ENCODE results near the gene TM7SF2.
"Not testable (repeated sequence)": the region's sequence is repeated elsewhere in the genome, so short reads cannot be mapped to it uniquely, and the experiment has no call there.

The TM7SF2 gene

GRCh38 chr11:65141896-65142494 is 30.3 kb downstream of the TM7SF2 start:
- TF ChIP-seq MYC (IDR thresholded peaks at IDR 0.05; ENCODE audit: low read depth, low read length) (no peak), CTCF (IDR thresholded peaks at IDR 0.05; ENCODE audit: low read depth, low read length) (no peak), POLR2A (IDR thresholded peaks at IDR 0.05; ENCODE audit: extremely low read depth, insufficient read length) (no peak)
- TF ChIP-seq, protein P1, sequence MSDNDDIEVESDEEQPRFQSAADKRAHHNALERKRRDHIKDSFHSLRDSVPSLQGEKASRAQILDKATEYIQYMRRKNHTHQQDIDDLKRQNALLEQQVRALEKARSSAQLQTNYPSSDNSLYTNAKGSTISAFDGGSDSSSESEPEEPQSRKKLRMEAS (IDR thresholded peaks at IDR 0.05; ENCODE audit: low read depth, low read length) = no peak
- H3K4me3 ChIP-seq (ENCODE audit: low read depth, low read length) = no peak overlapping the region
- DNase-seq (ENCODE audit: low read depth) = peak; percentile 35

DNA sequence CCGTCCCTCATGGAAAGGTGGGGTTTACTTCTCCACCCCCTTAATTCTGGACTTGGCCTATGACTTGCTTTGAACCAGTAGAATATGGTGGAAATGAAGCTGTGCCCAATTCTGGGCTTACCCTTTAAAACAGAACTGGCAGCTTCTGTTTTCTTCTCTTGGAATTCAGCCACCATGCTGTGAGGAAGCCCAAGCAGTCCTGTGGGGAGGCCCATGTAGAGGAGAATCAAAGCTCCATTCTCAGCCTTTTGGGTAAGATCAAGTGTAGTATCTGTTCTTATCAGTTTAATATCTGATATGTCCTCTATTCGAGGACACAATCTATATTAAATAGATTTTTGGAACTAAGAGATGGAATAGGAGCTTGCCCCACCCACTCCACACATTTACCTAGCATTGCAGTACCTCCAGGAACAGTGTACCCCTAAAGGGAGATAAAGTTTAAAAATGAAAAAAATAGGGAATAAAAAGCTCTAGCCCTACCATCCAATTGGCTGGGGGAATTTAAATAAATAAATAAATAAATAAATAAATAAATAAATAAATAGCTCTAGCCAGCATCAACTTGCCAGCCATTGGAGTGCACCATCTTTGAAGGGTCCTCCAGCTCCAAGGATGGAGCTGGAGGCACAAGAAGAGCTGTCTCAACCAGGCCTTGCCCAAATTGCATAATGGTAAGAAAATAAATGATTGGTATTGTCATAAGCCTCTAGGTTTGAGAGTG is 35.8 kb downstream of the TM7SF2 start:
- TF ChIP-seq CTCF (IDR thresholded peaks at IDR 0.05; ENCODE audit: low read depth, low read length) (no peak), MYC (IDR thresholded peaks at IDR 0.05; ENCODE audit: low read depth, low read length) (no peak), POLR2A (IDR thresholded peaks at IDR 0.05; ENCODE audit: extremely low read depth, insufficient read length) (no peak)
- TF ChIP-seq, protein P1 (IDR thresholded peaks at IDR 0.05; ENCODE audit: low read depth, low read length) = no peak
- no peak overlapping the region for H3K4me3 ChIP-seq (ENCODE audit: low read depth, low read length)
- no peak for DNase-seq (ENCODE audit: low read depth)

GRCh38 chr11:65148657-65149056 is 37.0 kb downstream of the TM7SF2 start:
- no peak for DNase-seq (ENCODE audit: low read depth)
- no peak overlapping the region for H3K4me3 ChIP-seq (ENCODE audit: low read depth, low read length)
- TF ChIP-seq MYC (IDR thresholded peaks at IDR 0.05; ENCODE audit: low read depth, low read length) (no peak), CTCF (IDR thresholded peaks at IDR 0.05; ENCODE audit: low read depth, low read length) (no peak), POLR2A (IDR thresholded peaks at IDR 0.05; ENCODE audit: extremely low read depth, insufficient read length) (no peak)
- TF ChIP-seq, protein P1 (IDR thresholded peaks at IDR 0.05; ENCODE audit: low read depth, low read length) = no peak

DNA sequence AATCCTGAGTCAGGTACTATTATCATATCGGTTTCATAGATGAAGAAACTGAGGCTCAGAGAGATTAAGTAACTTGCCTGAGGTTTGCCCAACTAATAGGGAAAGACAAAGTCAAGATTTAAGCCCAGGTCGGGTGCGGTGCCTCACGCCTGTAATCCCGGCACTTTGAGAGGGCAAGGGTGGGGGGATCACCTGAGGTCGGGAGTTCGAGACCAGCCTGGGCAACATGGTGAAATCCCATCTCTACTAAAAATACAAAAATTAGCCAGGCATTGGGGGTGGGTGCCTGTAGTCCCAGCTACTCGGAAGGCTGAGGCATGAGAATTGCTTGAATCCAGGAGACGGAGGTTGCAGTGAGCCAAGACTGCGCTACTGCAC is 38.4 kb downstream of the TM7SF2 start:
- DNase-seq (ENCODE audit: low read depth); H3K4me3 ChIP-seq (ENCODE audit: low read depth, low read length): not testable (repeated sequence)

DNA sequence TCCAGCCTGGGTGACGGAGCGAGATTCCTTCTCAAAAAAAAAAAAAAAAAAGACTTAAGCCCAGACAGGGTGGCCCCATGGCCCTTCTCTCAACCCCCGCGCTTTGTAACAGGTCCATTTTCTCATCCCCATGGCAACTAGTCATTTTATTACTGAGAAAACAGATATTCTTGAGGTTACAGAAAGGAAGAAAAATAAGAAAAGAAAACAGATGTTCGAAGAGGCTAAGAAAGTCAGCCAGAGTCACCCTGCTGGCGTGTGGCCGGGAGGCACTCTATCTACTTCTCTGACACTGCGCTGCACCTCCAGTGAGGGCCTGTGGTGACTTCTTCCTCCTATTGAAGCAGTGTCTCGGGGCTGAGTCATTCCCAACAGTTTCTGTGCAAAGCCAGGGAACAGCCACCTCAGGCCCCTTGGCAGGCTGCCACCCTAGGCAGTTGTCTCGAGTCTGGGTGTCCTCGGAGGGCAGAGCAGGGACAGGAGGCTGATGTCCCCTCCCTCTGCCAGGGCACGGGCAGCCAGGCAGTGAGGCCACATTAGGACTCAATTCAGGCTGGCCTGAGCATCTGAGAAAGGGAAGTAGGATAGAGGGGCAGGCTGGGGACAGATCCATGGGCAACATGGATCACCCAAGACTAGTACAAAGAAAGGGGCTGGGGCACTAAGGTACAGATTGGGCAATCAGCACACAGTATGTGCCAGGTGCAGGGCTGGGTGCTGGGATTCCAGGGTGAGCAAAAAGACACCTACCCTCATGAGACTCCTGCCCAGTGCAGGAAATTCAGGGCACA is 39.0 kb downstream of the TM7SF2 start:
- peak; percentile 93 for DNase-seq (ENCODE audit: low read depth)
- H3K4me3 ChIP-seq (ENCODE audit: low read depth, low read length) = peak overlapping the region; percentile 16
- TF ChIP-seq CTCF (IDR thresholded peaks at IDR 0.05; ENCODE audit: low read depth, low read length) = no peak
- TF ChIP-seq, protein P1 (IDR thresholded peaks at IDR 0.05; ENCODE audit: low read depth, low read length) = peak; percentile 31; the same call in 1 of the 2 replicates
- no peak for TF ChIP-seq MYC (IDR thresholded peaks at IDR 0.05; ENCODE audit: low read depth, low read length)
- no peak for TF ChIP-seq POLR2A (IDR thresholded peaks at IDR 0.05; ENCODE audit: extremely low read depth, insufficient read length)

DNA sequence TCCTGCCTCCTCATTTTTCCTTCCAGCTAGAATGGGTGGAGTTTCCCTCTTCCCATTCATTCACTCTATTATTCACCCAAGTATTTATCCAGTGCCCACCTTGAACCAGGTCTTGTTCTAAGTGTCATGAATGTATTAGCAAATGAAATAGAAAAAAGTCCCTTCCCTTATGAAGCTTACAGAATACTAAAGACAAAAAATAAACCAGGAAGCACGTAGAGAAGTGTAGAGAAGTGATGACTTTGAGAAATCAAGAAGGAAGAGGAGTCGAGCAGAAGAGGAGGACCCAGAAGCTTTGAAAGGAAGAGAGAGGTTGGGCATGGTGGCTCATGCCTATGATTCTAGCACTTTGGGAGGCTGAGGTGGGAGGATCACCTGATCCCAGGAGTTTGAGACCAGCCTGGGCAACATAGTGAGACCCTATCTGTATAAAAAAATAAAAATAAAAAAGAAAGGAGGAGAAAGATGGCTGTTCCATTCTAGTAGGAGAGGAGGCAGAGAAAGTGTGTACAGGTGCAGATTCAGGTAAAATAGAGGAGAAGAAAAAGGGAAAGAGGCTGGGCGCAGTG is 39.7 kb downstream of the TM7SF2 start:
- no peak overlapping the region for H3K4me3 ChIP-seq (ENCODE audit: low read depth, low read length)
- DNase-seq (ENCODE audit: low read depth) = no peak
- TF ChIP-seq, protein P1 (IDR thresholded peaks at IDR 0.05; ENCODE audit: low read depth, low read length) = no peak
- TF ChIP-seq POLR2A (IDR thresholded peaks at IDR 0.05; ENCODE audit: extremely low read depth, insufficient read length) (no peak), MYC (IDR thresholded peaks at IDR 0.05; ENCODE audit: low read depth, low read length) (no peak), CTCF (IDR thresholded peaks at IDR 0.05; ENCODE audit: low read depth, low read length) (no peak)
